Upper lobe of left lung (tissue), 4 donors: Measurements from ENCODE around the gene LYRM4.

Source experiments
- CTCF ChIP-seq, 6 experiments: fragments of 450-650 bp in 4 of 6; fragments of 200-600 bp in 2 of 6; sonication (generic) in 2 of 6; IDR thresholded peaks; one replicate each; pipeline ENCODE4 v1.5.1; 2016 to 2019; ENCODE audit warnings: antibody characterized with exemption in 6 of 6
- EP300 ChIP-seq, 4 donors: sonication (generic); formaldehyde crosslinking; IDR thresholded peaks; one replicate each; pipeline ENCODE4 v1.5.1; 2017; ENCODE audit warnings: antibody characterized with exemption in 4 of 4, control low read depth in 2 of 4
- POLR2A ChIP-seq, 4 donors: fragments of 450-650 bp; IDR thresholded peaks; one replicate each; pipeline ENCODE4 v1.5.1; 2016 to 2017; ENCODE audit warnings: antibody characterized with exemption in 4 of 4, mild to moderate bottlenecking in 2 of 4
- POLR2AphosphoS5 ChIP-seq, 2 donors: sonication (generic); formaldehyde crosslinking; IDR thresholded peaks; one replicate each; pipeline ENCODE4 v1.5.1; 2017; ENCODE audit warnings: antibody characterized with exemption in 2 of 2

GRCh38 chr6:5300206-5300764 is 39.5 kb upstream of the LYRM4 start:
- TF ChIP-seq CTCF (IDR thresholded peaks at IDR 0.05): no peak
- no peak for TF ChIP-seq POLR2AphosphoS5 (IDR thresholded peaks at IDR 0.05)
- no peak for TF ChIP-seq EP300 (IDR thresholded peaks at IDR 0.05)
- TF ChIP-seq POLR2A (IDR thresholded peaks at IDR 0.05): no peak
